Cardiac fibroblast (primary cell): Measurements from ENCODE around the gene MED15.

Experiments
- DNase-seq, 2 donors: peaks; one replicate each; pipeline versions ENCODE4 v3.0.0 to v3.0.0-alpha.2; 2010; ENCODE audit warnings: low read depth in 2 of 2
- H3K4me3 ChIP-seq, 2 donors: replicated peaks in 1 of 2; 1 replicate in 1 of 2; 2 replicates in 1 of 2; pipeline ENCODE4 v1.5.1; 2011; ENCODE audit warnings: low read depth in 2 of 2, low read length in 2 of 2, mild to moderate bottlenecking in 2 of 2, moderate library complexity in 1 of 2
- CTCF ChIP-seq: IDR thresholded peaks from one replicate; pipeline ENCODE4 v1.5.1; 2011; ENCODE audit warnings: low read depth, mild to moderate bottlenecking, low read length, inconsistent platforms

Gene MED15

DNA sequence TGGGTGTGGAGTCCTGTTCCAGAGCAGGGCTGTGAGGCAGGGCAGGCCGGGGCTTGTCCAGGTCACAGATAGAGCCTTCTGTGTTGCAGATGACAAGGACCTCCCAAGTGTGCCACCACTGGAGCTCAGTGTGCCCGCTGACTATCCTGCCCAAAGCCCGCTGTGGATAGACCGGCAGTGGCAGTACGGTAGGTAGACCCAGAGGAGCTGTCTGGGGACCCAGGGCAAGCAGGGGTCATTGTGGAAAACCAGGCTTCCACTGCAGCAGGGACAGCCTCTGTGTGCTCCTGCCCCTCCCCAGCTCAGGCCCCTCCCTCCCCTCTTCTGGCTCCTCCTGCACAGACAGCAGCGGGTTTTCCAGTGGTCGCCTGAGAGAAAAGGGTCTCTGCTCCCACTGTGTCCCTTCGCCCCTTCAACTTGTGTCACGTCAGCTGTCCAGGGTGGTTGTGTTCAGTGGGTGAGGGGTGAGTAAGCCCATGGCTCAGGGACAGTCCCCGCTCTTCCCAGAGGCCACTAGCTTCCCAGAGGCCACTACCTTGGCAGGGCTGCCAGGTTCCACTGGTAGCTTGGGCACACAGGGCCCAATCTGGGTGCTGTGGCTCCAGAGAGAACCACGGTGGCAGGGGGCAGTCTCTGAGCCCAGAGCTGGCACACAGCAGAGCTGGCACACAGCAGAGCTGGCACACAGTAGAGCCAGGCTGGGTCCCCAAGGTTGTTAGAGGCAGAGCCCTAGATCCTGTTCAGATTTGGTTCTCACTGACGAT lies 78.4 kb downstream of the MED15 start:
- H3K4me3 ChIP-seq: no peak overlapping the region
- DNase-seq: no peak
- TF ChIP-seq CTCF: no peak

GRCh38 chr22:20586403-20586745 lies 79.0 kb downstream of the MED15 start:
- no peak for DNase-seq
- TF ChIP-seq CTCF: no peak
- H3K4me3 ChIP-seq: no peak overlapping the region

DNA sequence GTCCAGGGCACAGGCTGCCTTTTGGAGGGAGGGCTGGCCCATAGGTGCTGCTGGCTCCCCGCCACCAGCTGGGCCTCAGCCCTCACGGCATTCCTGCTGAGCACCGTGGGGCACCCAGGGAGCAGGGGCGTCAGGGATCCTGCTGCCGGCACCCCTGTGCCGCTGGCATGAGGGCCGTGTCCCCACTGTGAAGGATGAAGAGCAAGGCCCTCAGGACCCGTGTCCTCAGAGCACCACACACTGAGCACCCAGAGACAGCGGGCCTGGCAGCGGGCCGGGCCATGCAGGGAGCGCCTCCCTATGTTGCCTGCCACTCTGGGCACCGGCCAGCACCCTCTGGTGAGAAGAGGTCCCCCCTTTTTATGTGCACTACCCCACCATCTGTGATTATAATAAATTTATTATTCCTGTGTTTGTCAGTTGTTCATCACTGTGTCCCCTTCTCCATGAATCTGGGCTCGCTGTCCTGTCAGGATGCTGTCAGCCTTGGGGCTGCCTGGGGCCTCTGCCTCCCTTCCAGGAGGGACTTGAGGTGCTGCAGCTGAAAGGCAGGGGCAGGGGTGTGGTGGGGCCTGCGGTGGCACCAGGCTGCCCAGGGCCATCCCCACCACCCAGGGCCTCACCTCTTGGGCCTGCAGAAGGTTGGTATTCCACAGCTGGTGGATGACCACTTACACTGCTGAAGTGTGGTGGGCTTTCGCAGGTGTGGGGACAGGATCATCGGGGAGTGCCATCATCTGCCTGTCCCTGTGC lies 80.0 kb downstream of the MED15 start:
- no peak for TF ChIP-seq CTCF
- H3K4me3 ChIP-seq: no peak overlapping the region
- DNase-seq: no peak

GRCh38 chr22:20588092-20588842 lies 80.9 kb downstream of the MED15 start:
- DNase-seq: no peak
- no peak for TF ChIP-seq CTCF
- no peak overlapping the region for H3K4me3 ChIP-seq

DNA sequence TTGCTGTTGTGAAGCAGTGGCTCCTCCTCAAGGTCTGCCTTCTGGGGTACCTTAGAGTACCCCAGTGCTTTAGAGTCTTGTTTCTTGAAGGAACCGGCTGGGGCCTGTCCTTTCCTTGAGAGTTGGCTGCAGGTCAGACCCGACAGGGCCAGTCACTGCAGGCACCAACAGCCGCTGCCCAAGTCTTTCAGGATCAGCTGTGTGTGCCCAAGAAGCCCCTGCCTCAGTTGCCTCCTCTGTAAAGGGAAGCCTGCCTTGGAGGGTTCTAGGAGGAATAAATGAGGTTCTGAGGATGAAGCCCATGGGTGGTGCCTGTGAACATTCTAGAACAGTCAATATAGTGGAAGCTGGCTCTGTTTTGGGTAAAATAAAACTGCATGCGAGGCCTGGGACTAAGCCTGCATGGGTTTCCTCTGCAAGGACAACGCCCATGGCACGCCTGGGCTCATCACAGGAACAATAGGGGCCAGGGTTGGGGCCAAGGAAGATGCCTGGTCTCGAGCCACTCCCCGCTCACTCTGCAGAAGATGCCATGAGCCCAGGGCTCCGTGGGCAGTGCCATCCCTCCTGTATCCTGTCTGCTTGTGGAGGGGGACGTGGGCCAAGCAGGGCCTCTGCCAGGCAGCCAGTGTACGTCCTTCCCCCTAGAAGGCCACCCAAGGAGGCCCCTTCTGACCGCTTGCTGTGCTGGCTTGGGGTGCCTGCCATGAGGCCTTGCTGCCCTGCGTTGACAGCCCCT lies 81.6 kb downstream of the MED15 start:
- TF ChIP-seq CTCF: no peak
- no peak for DNase-seq
- no peak overlapping the region for H3K4me3 ChIP-seq
